KMS-11 (cell line): ENCODE results near the gene GNB1L.

ENCODE experiments used
- H2AFZ ChIP-seq: fragments of 200-600 bp; sonication (generic); 2 replicates; pipeline ENCODE4 v1.6.1; 2016; ENCODE audit warnings: antibody characterized with exemption, mixed run types, low read depth
- H3K27ac ChIP-seq: fragments of 200-600 bp; sonication (generic); 2 replicates; pipeline ENCODE4 v1.6.1; 2016; ENCODE audit warnings: mild to moderate bottlenecking, mixed run types
- H3K27me3 ChIP-seq: fragments of 200-600 bp; sonication (generic); 2 replicates; pipeline ENCODE4 v1.6.1; 2017; ENCODE audit warnings: mild to moderate bottlenecking, low read depth, mixed run types, moderate library complexity; ENCODE audit not compliant: insufficient read depth
- H3K36me3 ChIP-seq: fragments of 200-600 bp; sonication (generic); 2 replicates; pipeline ENCODE4 v1.6.1; 2017; ENCODE audit warnings: mild to moderate bottlenecking, mixed run types; ENCODE audit not compliant: insufficient read depth
- H3K4me1 ChIP-seq: fragments of 200-600 bp; sonication (generic); 2 replicates; pipeline ENCODE4 v1.6.1; 2016; ENCODE audit warnings: mild to moderate bottlenecking, low read depth, mixed run types; ENCODE audit not compliant: poor library complexity, severe bottlenecking
- H3K4me2 ChIP-seq: fragments of 200-600 bp; sonication (generic); 2 replicates; pipeline ENCODE4 v1.7.0; 2016; ENCODE audit warnings: mild to moderate bottlenecking, mixed run types
- H3K4me3 ChIP-seq: fragments of 200-600 bp; sonication (generic); IDR thresholded peaks from 2 replicates; pipeline ENCODE4 v1.6.1; 2017; ENCODE audit warnings: low read depth, low read length, mixed read lengths; ENCODE audit not compliant: insufficient read depth
- H3K79me2 ChIP-seq: fragments of 200-600 bp; sonication (generic); 2 replicates; pipeline ENCODE4 v1.6.1; 2016; ENCODE audit warnings: low read depth, mixed run types; ENCODE audit not compliant: insufficient read depth
- H3K9ac ChIP-seq: fragments of 200-600 bp; sonication (generic); 2 replicates; pipeline ENCODE4 v1.6.1; 2016; ENCODE audit warnings: mild to moderate bottlenecking, mixed run types
- H4K20me1 ChIP-seq: fragments of 200-600 bp; sonication (generic); 2 replicates; pipeline ENCODE4 v1.6.1; 2016; ENCODE audit warnings: mild to moderate bottlenecking, mixed run types; ENCODE audit not compliant: insufficient read depth
- CTCF ChIP-seq: fragments of 200-600 bp; sonication (generic); conservative IDR thresholded peaks from 2 replicates; pipeline ENCODE4 v1.6.1; 2017; ENCODE audit warnings: low read depth, mild to moderate bottlenecking, antibody characterized with exemption, low read length, moderate library complexity, mixed read lengths

The GNB1L gene

DNA sequence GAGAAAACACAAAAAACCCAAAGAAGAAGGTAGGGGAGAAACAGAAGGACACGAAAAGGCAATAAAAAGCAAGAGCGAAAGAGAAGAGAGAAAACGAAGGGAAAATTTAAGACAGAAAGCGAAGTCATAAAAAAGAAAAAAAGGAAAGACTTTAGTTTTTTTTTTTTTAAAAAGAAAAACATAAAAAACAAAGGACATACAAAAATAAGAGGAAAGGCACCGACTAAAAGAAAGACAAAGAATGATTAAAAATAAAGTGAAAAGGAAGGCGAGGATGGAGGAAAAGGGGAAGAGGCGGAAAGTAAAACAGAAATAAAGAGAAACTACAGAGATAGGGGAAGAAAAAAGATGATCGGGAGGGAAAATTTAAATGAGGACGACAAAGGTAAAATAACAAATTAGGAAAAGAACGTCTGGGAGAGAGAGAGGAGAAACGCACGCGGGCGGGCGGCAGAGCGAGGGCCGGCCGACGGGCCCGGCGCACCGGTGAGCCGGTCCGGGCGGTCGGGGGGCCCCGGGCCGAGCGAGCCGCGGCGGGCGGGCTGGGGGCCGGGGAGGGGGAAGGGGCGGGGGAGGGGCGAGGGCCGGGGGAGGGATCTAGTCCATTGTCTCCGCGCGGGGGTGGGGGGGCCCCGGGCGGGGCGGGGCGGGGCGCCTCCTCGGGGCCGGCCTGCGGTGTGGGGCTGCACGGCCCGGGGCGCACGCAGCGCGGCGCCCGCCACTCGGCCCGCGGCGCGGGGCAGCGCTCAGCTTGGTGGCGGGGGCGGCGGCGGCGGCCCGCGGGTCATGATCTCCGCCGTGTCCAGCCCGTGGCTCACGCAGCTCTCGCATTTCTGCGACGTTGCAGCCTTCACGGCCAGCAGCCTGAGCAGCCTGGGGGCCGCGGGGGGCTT lies 94.4 kb downstream of the GNB1L start, which contains the start of gene TBX1:
Gene TBX1, plus strand, starts transcription at position 721 of the 893 bp plus-strand sequence. Its CDS starts 66 bp downstream, at position 787.
- Histone ChIP-seq H3K9ac (no peak within 1 kb of the TSS), H3K4me1 (peaks cover 8% of the 10 kb centered on the region), H4K20me1 (no peaks in the 10 kb centered on the region), H3K36me3 (no peaks in the 10 kb centered on the region), H3K27ac (no peak within 1 kb of the TSS), H2AFZ (no peak within 1 kb of the TSS), H3K27me3 (peaks cover 28% of the 10 kb centered on the region; the same call in 1 of the 2 replicates), H3K79me2 (no peaks in the 10 kb centered on the region), H3K4me3 (no peak within 1 kb of the TSS), H3K4me2 (no peak within 1 kb of the TSS)
- TF ChIP-seq CTCF: no peak

- no peaks in the 10 kb centered on the region for H3K36me3 ChIP-seq
- TF ChIP-seq CTCF: no peak
- H3K9ac ChIP-seq: no peak overlapping the region
- H3K27ac ChIP-seq: no peak overlapping the region
- H3K27me3 ChIP-seq: peaks cover 35% of the 10 kb centered on the region; the same call in 1 of the 2 replicates
- no peak overlapping the region for H3K4me3 ChIP-seq
- H3K4me1 ChIP-seq: peaks cover 8% of the 10 kb centered on the region
- no peak overlapping the region for H3K4me2 ChIP-seq
- no peaks in the 10 kb centered on the region for H4K20me1 ChIP-seq
- no peaks in the 10 kb centered on the region for H3K79me2 ChIP-seq
- H2AFZ ChIP-seq: no peak overlapping the region
Observed at GRCh38 chr22:19759427-19760057, 95.1 kb downstream of the GNB1L start.

DNA sequence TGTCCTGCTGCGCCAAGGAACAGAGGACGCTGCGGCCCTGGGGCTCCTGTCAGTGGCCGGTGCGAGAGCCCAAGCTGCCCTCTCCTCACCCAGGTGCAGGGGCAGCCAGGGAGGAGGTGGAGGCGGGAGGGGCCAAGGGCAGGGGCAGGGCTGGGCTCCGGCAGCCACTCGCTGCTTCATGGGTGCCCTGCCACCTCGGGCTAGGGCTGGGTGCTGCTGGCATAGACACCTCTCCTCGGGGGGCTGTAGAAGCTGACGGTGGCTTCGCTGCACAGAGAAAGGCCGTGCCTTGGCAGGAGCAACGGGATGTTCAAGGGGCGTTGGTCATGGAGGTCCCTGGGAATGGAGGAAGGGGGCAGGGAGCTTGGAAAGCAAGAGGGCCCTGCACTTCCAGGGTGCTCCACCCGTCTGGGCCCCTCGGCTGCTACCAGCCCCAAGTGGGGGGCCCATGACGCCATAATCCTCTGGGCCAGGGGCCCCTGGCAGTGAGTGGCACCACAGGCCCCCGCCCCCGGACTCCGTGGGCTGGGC lies 95.7 kb downstream of the GNB1L start:
- H4K20me1 ChIP-seq: no peaks in the 10 kb centered on the region
- no peaks in the 10 kb centered on the region for H3K79me2 ChIP-seq
- H3K4me1 ChIP-seq: peaks cover 8% of the 10 kb centered on the region
- H3K27me3 ChIP-seq: peaks cover 41% of the 10 kb centered on the region; the same call in 1 of the 2 replicates
- no peak overlapping the region for H2AFZ ChIP-seq
- no peak overlapping the region for H3K4me3 ChIP-seq
- no peak for TF ChIP-seq CTCF
- H3K9ac ChIP-seq: no peak overlapping the region
- H3K4me2 ChIP-seq: no peak overlapping the region
- H3K27ac ChIP-seq: no peak overlapping the region
- no peaks in the 10 kb centered on the region for H3K36me3 ChIP-seq

GRCh38 chr22:19757985-19758895 lies 96.4 kb downstream of the GNB1L start:
- Histone ChIP-seq H4K20me1 (no peaks in the 10 kb centered on the region), H3K4me2 (no peak overlapping the region), H3K9ac (no peak overlapping the region), H3K4me3 (no peak overlapping the region), H3K36me3 (no peaks in the 10 kb centered on the region), H3K27me3 (peaks cover 47% of the 10 kb centered on the region; the same call in 1 of the 2 replicates), H2AFZ (no peak overlapping the region), H3K27ac (no peak overlapping the region), H3K4me1 (peaks cover 8% of the 10 kb centered on the region), H3K79me2 (no peaks in the 10 kb centered on the region)
- no peak for TF ChIP-seq CTCF
